ENCODE measurements around the gene FRS3. TPM values are rescaled to one million over a fixed set of nuclear protein-coding genes. Genes with fewer than 3 reads are reported as not detected.

The FRS3 gene
- total and polyA plus RNA-seq, 9 of the 15 experiments (the other 6 are each of a cell fraction or from before 2014, with no cell fraction given), result 0.03 to 3.7 (median 1.6) TPM

DNA sequence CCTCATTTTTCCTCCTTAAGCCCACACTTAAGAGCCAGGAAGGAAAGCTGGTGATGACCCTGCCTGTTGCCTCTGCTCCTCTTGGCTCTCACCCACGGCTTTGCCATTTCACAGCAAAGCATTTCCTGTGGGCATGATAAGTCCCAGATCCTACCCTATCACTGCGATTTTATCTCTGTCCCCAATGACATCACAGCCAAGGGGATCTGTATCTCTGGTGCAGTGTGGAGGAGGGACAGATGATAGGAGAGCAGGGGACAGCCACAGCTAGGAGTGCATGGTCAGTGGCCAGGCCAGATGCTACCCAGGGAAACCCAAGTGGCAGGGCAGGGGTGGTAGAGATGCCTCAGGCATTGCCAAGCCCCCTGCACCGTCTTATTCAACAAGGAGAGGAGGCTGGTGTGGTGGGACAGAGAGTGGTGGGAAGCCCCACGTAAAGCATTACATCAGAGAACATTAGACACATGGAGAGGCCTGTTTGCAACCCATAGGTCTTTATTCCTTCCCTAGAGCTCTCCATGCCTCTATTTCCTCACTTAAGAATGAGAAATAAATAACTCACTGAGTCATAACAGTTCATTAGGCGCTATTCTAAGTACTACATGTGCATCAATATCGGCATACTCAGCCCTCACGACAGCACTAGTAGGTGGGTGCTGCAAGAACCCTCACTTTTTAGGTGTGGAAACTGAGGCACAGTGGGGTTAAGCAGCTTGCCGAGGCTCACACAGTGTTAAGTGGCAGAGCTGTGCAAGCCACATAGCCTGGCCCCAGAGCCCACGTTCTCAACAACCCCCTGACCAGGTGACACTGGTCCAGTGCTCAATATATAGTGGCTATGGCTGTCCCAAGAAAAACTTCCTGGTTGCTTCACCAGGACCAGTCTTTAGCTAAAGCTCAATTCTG, 48.9 kb downstream of the FRS3 start (continued):
- TF ChIP-seq, protein P1, sequence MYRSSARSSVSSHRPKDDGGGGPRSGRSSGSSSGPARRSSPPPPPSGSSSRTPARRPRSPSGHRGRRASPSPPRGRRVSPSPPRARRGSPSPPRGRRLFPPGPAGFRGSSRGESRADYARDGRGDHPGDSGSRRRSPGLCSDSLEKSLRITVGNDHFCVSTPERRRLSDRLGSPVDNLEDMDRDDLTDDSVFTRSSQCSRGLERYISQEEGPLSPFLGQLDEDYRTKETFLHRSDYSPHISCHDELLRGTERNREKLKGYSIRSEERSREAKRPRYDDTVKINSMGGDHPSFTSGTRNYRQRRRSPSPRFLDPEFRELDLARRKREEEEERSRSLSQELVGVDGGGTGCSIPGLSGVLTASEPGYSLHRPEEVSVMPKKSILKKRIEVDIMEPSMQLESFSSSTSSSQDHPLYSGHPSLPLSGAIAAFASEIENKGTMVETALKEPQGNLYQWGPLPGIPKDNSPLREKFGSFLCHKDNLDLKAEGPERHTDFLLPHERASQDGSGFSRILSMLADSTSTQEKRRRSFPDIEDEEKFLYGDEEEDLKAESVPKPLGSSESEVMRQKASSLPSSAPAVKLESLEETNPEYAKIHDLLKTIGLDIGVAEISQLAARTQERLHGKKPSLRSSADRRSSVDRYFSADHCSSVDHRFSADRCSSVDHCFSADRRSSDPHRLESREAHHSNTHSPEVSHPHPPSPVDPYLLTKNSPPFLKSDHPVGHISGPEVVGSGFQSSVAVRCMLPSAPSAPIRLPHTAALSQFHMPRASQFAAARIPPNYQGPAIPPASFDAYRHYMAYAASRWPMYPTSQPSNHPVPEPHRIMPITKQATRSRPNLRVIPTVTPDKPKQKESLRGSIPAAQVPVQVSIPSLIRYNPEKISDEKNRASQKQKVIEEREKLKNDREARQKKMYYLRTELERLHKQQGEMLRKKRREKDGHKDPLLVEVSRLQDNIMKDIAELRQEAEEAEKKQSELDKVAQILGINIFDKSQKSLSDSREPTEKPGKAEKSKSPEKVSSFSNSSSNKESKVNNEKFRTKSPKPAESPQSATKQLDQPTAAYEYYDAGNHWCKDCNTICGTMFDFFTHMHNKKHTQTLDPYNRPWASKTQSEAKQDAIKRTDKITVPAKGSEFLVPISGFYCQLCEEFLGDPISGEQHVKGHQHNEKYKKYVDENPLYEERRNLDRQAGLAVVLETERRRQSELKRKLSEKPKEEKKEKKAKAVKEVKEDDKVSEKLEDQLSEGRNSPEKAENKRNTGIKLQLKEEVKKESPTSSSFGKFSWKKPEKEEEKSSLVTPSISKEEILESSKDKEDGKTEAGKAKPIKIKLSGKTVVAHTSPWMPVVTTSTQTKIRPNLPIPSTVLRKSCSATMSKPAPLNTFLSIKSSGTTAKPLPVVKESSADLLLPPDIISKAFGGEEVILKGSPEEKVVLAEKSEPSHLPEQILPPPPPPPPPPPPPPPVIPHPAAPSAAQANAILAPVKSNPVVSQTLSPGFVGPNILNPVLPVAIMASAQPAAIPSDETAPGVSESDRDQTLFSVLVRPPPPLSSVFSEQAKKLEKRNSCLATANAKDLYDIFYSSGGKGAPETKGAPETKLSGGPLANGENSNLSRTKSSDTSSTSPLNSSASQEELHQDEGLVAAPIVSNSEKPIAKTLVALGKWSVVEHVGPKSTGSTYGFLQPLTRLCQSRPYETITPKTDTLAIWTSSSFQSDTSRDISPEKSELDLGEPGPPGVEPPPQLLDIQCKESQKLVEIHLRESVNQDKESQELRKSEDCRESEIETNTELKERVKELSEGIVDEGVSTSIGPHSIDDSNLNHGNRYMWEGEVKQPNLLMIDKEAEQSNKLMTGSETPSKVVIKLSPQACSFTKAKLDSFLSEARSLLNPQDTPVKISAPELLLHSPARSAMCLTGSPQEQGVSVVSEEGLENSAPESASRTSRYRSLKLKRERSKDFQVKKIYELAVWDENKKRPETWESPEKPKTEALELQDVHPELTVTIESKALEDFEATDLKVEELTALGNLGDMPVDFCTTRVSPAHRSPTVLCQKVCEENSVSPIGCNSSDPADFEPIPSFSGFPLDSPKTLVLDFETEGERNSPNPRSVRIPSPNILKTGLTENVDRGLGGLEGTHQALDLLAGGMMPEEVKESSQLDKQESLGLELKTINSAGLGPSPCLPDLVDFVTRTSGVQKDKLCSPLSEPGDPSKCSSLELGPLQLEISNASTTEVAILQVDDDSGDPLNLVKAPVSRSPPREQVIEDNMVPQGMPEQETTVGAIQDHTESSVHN (IDR thresholded peaks at IDR 0.05; ENCODE audit: borderline replicate concordance in 1 of 2, low read depth in 1 of 2), result no peak
- no peak for TF ChIP-seq ZNF174 (CRISPR knock-in tag; IDR thresholded peaks at IDR 0.05)
- TF ChIP-seq MCM5 (IDR thresholded peaks at IDR 0.05; ENCODE audit: low read depth), result no peak
- no peak for TF ChIP-seq HDAC2 (IDR thresholded peaks at IDR 0.05)
- TF ChIP-seq, protein P2, sequence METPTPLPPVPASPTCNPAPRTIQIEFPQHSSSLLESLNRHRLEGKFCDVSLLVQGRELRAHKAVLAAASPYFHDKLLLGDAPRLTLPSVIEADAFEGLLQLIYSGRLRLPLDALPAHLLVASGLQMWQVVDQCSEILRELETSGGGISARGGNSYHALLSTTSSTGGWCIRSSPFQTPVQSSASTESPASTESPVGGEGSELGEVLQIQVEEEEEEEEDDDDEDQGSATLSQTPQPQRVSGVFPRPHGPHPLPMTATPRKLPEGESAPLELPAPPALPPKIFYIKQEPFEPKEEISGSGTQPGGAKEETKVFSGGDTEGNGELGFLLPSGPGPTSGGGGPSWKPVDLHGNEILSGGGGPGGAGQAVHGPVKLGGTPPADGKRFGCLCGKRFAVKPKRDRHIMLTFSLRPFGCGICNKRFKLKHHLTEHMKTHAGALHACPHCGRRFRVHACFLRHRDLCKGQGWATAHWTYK (CRISPR knock-in tag; IDR thresholded peaks at IDR 0.05), result 0 out of 2 replicates have a peak, but pooled peaks have one; percentile 26
- TF ChIP-seq TGIF2 (CRISPR knock-in tag; IDR thresholded peaks at IDR 0.05), result no peak
- TF ChIP-seq, protein P3, sequence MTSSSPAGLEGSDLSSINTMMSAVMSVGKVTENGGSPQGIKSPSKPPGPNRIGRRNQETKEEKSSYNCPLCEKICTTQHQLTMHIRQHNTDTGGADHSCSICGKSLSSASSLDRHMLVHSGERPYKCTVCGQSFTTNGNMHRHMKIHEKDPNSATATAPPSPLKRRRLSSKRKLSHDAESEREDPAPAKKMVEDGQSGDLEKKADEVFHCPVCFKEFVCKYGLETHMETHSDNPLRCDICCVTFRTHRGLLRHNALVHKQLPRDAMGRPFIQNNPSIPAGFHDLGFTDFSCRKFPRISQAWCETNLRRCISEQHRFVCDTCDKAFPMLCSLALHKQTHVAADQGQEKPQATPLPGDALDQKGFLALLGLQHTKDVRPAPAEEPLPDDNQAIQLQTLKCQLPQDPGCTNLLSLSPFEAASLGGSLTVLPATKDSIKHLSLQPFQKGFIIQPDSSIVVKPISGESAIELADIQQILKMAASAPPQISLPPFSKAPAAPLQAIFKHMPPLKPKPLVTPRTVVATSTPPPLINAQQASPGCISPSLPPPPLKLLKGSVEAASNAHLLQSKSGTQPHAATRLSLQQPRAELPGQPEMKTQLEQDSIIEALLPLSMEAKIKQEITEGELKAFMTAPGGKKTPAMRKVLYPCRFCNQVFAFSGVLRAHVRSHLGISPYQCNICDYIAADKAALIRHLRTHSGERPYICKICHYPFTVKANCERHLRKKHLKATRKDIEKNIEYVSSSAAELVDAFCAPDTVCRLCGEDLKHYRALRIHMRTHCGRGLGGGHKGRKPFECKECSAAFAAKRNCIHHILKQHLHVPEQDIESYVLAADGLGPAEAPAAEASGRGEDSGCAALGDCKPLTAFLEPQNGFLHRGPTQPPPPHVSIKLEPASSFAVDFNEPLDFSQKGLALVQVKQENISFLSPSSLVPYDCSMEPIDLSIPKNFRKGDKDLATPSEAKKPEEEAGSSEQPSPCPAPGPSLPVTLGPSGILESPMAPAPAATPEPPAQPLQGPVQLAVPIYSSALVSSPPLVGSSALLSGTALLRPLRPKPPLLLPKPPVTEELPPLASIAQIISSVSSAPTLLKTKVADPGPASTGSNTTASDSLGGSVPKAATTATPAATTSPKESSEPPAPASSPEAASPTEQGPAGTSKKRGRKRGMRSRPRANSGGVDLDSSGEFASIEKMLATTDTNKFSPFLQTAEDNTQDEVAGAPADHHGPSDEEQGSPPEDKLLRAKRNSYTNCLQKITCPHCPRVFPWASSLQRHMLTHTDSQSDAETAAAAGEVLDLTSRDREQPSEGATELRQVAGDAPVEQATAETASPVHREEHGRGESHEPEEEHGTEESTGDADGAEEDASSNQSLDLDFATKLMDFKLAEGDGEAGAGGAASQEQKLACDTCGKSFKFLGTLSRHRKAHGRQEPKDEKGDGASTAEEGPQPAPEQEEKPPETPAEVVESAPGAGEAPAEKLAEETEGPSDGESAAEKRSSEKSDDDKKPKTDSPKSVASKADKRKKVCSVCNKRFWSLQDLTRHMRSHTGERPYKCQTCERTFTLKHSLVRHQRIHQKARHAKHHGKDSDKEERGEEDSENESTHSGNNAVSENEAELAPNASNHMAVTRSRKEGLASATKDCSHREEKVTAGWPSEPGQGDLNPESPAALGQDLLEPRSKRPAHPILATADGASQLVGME (CRISPR knock-in tag; IDR thresholded peaks at IDR 0.05), result 0 out of 2 replicates have a peak, but pooled peaks have one; percentile 27
- no peak for TF ChIP-seq ZNF764 (CRISPR knock-in tag; IDR thresholded peaks at IDR 0.05; ENCODE audit: low read depth)

Data from K562 (cell line).